Gastrocnemius medialis (tissue), 4 donors: ENCODE results near the gene CACNA1G.

ENCODE experiments used
- CTCF ChIP-seq, 5 experiments: fragments of 450-650 bp in 3 of 5; fragments of 200-600 bp in 2 of 5; sonication (generic) in 2 of 5; IDR thresholded peaks in 4 of 5; conservative IDR thresholded peaks in 1 of 5; 1 replicate in 4 of 5; 2 replicates in 1 of 5; pipeline ENCODE4 v1.5.1; 2016 to 2019; ENCODE audit warnings: antibody characterized with exemption in 5 of 5, mild to moderate bottlenecking in 3 of 5, moderate library complexity in 3 of 5
- POLR2A ChIP-seq, 2 donors: fragments of 450-650 bp; IDR thresholded peaks; one replicate each; pipeline ENCODE4 v1.6.1; 2017; ENCODE audit warnings: antibody characterized with exemption in 2 of 2, mild to moderate bottlenecking in 2 of 2, moderate library complexity in 2 of 2

GRCh38 chr17:50593321-50593720 lies 32.8 kb downstream of the CACNA1G start:
- TF ChIP-seq CTCF (IDR thresholded peaks at IDR 0.05 in 4 of 5, conservative IDR thresholded peaks at IDR 0.05 in 1 of 5) (no peak), POLR2A (IDR thresholded peaks at IDR 0.05) (no peak)
